BLaER1 (cell line): ENCODE data around the gene PPP6R2.
"Not testable (repeated sequence)": the region's sequence is repeated elsewhere in the genome, so short reads cannot be mapped to it uniquely, and the experiment has no call there.

Experiments used
- H3K27ac ChIP-seq: shearing (Covaris generic); formaldehyde crosslinking; 2 replicates; pipeline ENCODE4 v1.8.1; 2022
- H3K27me3 ChIP-seq: shearing (Covaris generic); formaldehyde crosslinking; 2 replicates; pipeline ENCODE4 v1.8.1; 2022
- H3K36me3 ChIP-seq: shearing (Covaris generic); formaldehyde crosslinking; 2 replicates; pipeline ENCODE4 v1.8.1; 2022
- H3K4me1 ChIP-seq: shearing (Covaris generic); formaldehyde crosslinking; 2 replicates; pipeline ENCODE4 v1.8.1; 2022
- H3K4me2 ChIP-seq: shearing (Covaris generic); formaldehyde crosslinking; 2 replicates; pipeline ENCODE4 v1.8.1; 2022
- H3K4me3 ChIP-seq: shearing (Covaris generic); formaldehyde crosslinking; 2 replicates; pipeline ENCODE4 v1.8.1; 2022
- H3K9ac ChIP-seq: shearing (Covaris generic); formaldehyde crosslinking; 2 replicates; pipeline ENCODE4 v1.8.1; 2022
- H3K9me3 ChIP-seq: shearing (Covaris generic); formaldehyde crosslinking; 2 replicates; pipeline ENCODE4 v1.8.1; 2022
- H4K20me1 ChIP-seq: shearing (Covaris generic); formaldehyde crosslinking; 2 replicates; pipeline ENCODE4 v1.8.1; 2022
- Cebpa-rat ChIP-seq: shearing (Covaris generic); IDR thresholded peaks from 2 replicates; pipeline ENCODE4 v1.8.1; 2022

PPP6R2 gene

GRCh38 chr22:50316114-50317065 is 26.7 kb upstream of the PPP6R2 start:
- Histone ChIP-seq H3K4me3 (peak overlapping the region; percentile 66; the same call in 1 of the 2 replicates), H3K4me2 (peak overlapping the region; percentile 100), H3K9me3 (no peaks in the 10 kb centered on the region), H3K4me1 (peaks cover 96% of the 10 kb centered on the region), H3K36me3 (no peaks in the 10 kb centered on the region), H3K27me3 (no peaks in the 10 kb centered on the region), H3K9ac (peak overlapping the region; percentile 86), H3K27ac (peak overlapping the region; percentile 97), H4K20me1 (peaks cover 6% of the 10 kb centered on the region; the same call in 1 of the 2 replicates)
- TF ChIP-seq Cebpa-rat: no peak

GRCh38 chr22:50317178-50317577 is 25.9 kb upstream of the PPP6R2 start:
- Histone ChIP-seq H3K4me2 (peak overlapping the region; percentile 98), H4K20me1 (no peaks in the 10 kb centered on the region), H3K27ac (peak overlapping the region; percentile 91), H3K4me1 (peaks cover 88% of the 10 kb centered on the region), H3K4me3 (no peak overlapping the region; the same call in 1 of the 2 replicates), H3K27me3 (no peaks in the 10 kb centered on the region), H3K36me3 (no peaks in the 10 kb centered on the region), H3K9ac (peak overlapping the region; percentile 68), H3K9me3 (no peaks in the 10 kb centered on the region)
- TF ChIP-seq Cebpa-rat: no peak

GRCh38 chr22:50317674-50318073 is 25.5 kb upstream of the PPP6R2 start:
- H3K9me3 ChIP-seq: no peaks in the 10 kb centered on the region
- H3K4me1 ChIP-seq: peaks cover 83% of the 10 kb centered on the region
- H3K36me3 ChIP-seq: no peaks in the 10 kb centered on the region
- no peak for TF ChIP-seq Cebpa-rat
- peak overlapping the region; percentile 46; the same call in 1 of the 2 replicates for H3K4me3 ChIP-seq
- H4K20me1 ChIP-seq: no peaks in the 10 kb centered on the region
- peak overlapping the region; percentile 68 for H3K9ac ChIP-seq
- peak overlapping the region; percentile 98 for H3K4me2 ChIP-seq
- no peaks in the 10 kb centered on the region for H3K27me3 ChIP-seq
- peak overlapping the region; percentile 91 for H3K27ac ChIP-seq

- TF ChIP-seq Cebpa-rat: no peak
- Histone ChIP-seq H3K9ac (peak overlapping the region; percentile 68; the same call in 1 of the 2 replicates), H3K9me3 (no peaks in the 10 kb centered on the region), H3K27ac (peak overlapping the region; percentile 91), H4K20me1 (no peaks in the 10 kb centered on the region), H3K4me1 (peaks cover 77% of the 10 kb centered on the region), H3K36me3 (no peaks in the 10 kb centered on the region), H3K4me3 (peak overlapping the region; percentile 46; the same call in 1 of the 2 replicates), H3K27me3 (no peaks in the 10 kb centered on the region), H3K4me2 (peak overlapping the region; percentile 98)
Measured at GRCh38 chr22:50318356-50318697, 24.8 kb upstream of the PPP6R2 start.

- TF ChIP-seq Cebpa-rat: no peak
- Histone ChIP-seq H3K9me3 (no peaks in the 10 kb centered on the region), H3K4me2 (peak overlapping the region; percentile 98), H3K9ac (peak overlapping the region; percentile 68), H3K4me3 (peak overlapping the region; percentile 46; the same call in 1 of the 2 replicates), H3K27ac (peak overlapping the region; percentile 91), H3K36me3 (no peaks in the 10 kb centered on the region), H3K27me3 (no peaks in the 10 kb centered on the region), H3K4me1 (peaks cover 75% of the 10 kb centered on the region), H4K20me1 (no peaks in the 10 kb centered on the region)
Measured at GRCh38 chr22:50318698-50319411, 24.3 kb upstream of the PPP6R2 start.

- Histone ChIP-seq H3K4me3 (peak overlapping the region; percentile 38; the same call in 1 of the 2 replicates), H3K27me3 (no peaks in the 10 kb centered on the region), H3K9ac (peak overlapping the region; percentile 53), H4K20me1 (no peaks in the 10 kb centered on the region), H3K36me3 (no peaks in the 10 kb centered on the region), H3K9me3 (no peaks in the 10 kb centered on the region), H3K27ac (peak overlapping the region; percentile 91), H3K4me2 (peak overlapping the region; percentile 98), H3K4me1 (peaks cover 75% of the 10 kb centered on the region)
- no peak for TF ChIP-seq Cebpa-rat
Measured at GRCh38 chr22:50319503-50319951, 23.6 kb upstream of the PPP6R2 start.

- TF ChIP-seq Cebpa-rat: no peak
- no peak overlapping the region for H3K4me3 ChIP-seq
- H3K9me3 ChIP-seq: no peaks in the 10 kb centered on the region
- H4K20me1 ChIP-seq: no peaks in the 10 kb centered on the region
- H3K4me2 ChIP-seq: peak overlapping the region; percentile 98
- H3K27me3 ChIP-seq: no peaks in the 10 kb centered on the region
- no peaks in the 10 kb centered on the region for H3K36me3 ChIP-seq
- peak overlapping the region; percentile 91 for H3K27ac ChIP-seq
- H3K9ac ChIP-seq: peak overlapping the region; percentile 53; the same call in 1 of the 2 replicates
- H3K4me1 ChIP-seq: peaks cover 75% of the 10 kb centered on the region
Measured at GRCh38 chr22:50320116-50320515, 23.0 kb upstream of the PPP6R2 start.

- no peaks in the 10 kb centered on the region for H3K36me3 ChIP-seq
- no peaks in the 10 kb centered on the region for H3K27me3 ChIP-seq
- no peak for TF ChIP-seq Cebpa-rat
- H3K4me1 ChIP-seq: peaks cover 75% of the 10 kb centered on the region
- H4K20me1 ChIP-seq: no peaks in the 10 kb centered on the region
- peak overlapping the region; percentile 37 for H3K27ac ChIP-seq
- peak overlapping the region; percentile 98 for H3K4me2 ChIP-seq
- H3K4me3 ChIP-seq: no peak overlapping the region
- H3K9ac ChIP-seq: peak overlapping the region; percentile 28; the same call in 1 of the 2 replicates
- no peaks in the 10 kb centered on the region for H3K9me3 ChIP-seq
Measured at GRCh38 chr22:50320671-50321325, 22.3 kb upstream of the PPP6R2 start.

- H3K4me1 ChIP-seq: peaks cover 71% of the 10 kb centered on the region
- not testable (repeated sequence) for H3K27me3 ChIP-seq, H3K36me3 ChIP-seq, H4K20me1 ChIP-seq, H3K4me2 ChIP-seq, H3K27ac ChIP-seq, H3K4me3 ChIP-seq, H3K9ac ChIP-seq, H3K9me3 ChIP-seq
Measured at GRCh38 chr22:50322382-50323104, 20.6 kb upstream of the PPP6R2 start.
